Endothelial cell of umbilical vein (primary cell): ENCODE results near the gene CYREN.
A peak's percentile ranks its signal among the peaks of the same experiment; 100 is the strongest.

Experiments used
- POLR2AphosphoS5 ChIP-seq: IDR thresholded peaks from 2 replicates; pipeline ENCODE4 v1.6.1; 2012; ENCODE audit warnings: low read depth, mild to moderate bottlenecking, control low read depth, low read length, moderate library complexity; ENCODE audit not compliant: insufficient read depth
- TF ChIP-seq, protein P1 (sequence below), 2 donors: IDR thresholded peaks; 1 replicate in 1 of 2; 2 replicates in 1 of 2; pipeline ENCODE4 v1.5.1; 2011; ENCODE audit warnings: low read length in 2 of 2, mild to moderate bottlenecking in 2 of 2, moderate library complexity in 2 of 2, control low read depth in 1 of 2, inconsistent platforms in 1 of 2, low read depth in 1 of 2; ENCODE audit not compliant: insufficient read depth in 1 of 2; ENCODE audit errors: extremely low read depth in 1 of 2

DNA sequence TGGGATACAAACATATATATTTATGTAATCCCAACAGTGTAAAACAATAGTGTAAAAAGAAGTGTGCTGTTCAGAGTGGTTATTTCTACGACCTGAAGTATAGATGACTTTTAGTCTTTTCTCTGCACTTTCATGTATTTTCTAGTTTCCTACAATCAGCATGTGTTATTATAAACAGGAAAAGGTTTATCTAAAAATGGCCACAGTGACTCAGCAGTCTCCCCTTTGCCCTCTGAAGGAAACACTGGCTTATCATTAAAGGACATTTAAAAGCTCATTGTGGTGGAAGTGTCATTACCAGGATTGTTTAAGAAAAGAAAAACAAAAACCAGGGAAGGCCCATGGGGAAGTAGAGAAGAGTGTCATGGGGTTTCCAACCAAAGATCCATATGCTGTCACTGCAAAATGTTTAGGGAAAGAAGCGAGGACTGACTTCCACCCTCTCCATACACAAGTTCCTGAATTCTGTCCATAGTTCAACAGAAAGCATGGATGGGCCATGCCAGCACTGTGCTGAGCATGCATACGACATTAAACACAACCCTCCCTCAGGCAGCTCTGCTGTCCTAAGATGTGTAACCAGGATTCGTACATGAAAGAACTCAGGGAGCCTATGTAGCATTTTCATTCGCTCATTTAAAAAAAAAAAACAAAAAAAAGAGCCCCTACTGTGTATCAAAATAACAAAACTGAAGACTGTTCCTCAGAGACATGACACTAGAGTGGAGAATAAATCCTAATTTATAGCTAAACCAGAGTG lies 10.2 kb downstream of the CYREN start:
- TF ChIP-seq, protein P1, sequence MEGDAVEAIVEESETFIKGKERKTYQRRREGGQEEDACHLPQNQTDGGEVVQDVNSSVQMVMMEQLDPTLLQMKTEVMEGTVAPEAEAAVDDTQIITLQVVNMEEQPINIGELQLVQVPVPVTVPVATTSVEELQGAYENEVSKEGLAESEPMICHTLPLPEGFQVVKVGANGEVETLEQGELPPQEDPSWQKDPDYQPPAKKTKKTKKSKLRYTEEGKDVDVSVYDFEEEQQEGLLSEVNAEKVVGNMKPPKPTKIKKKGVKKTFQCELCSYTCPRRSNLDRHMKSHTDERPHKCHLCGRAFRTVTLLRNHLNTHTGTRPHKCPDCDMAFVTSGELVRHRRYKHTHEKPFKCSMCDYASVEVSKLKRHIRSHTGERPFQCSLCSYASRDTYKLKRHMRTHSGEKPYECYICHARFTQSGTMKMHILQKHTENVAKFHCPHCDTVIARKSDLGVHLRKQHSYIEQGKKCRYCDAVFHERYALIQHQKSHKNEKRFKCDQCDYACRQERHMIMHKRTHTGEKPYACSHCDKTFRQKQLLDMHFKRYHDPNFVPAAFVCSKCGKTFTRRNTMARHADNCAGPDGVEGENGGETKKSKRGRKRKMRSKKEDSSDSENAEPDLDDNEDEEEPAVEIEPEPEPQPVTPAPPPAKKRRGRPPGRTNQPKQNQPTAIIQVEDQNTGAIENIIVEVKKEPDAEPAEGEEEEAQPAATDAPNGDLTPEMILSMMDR (IDR thresholded peaks at IDR 0.05; ENCODE audit: extremely low read depth in 1 of 2, insufficient read depth in 1 of 2, low read depth in 1 of 2, low read length in 2 of 2), result no peak
- TF ChIP-seq POLR2AphosphoS5, result peak; percentile 87
